Jurkat, Clone E6-1 (cell line): Measurements from ENCODE around the gene SLC6A4.
"Not testable (repeated sequence)": the region's sequence is repeated elsewhere in the genome, so short reads cannot be mapped to it uniquely, and the experiment has no call there.

Experiments used
- DNase-seq: peaks from one replicate; pipeline ENCODE4 v3.0.0-alpha.2; 2011; ENCODE audit warnings: low read depth, low spot score
- H3K4me3 ChIP-seq: 2 replicates; pipeline ENCODE4 v1.5.1; 2011; ENCODE audit warnings: mild to moderate bottlenecking, low read length, control low read depth, moderate library complexity

Gene SLC6A4

DNA sequence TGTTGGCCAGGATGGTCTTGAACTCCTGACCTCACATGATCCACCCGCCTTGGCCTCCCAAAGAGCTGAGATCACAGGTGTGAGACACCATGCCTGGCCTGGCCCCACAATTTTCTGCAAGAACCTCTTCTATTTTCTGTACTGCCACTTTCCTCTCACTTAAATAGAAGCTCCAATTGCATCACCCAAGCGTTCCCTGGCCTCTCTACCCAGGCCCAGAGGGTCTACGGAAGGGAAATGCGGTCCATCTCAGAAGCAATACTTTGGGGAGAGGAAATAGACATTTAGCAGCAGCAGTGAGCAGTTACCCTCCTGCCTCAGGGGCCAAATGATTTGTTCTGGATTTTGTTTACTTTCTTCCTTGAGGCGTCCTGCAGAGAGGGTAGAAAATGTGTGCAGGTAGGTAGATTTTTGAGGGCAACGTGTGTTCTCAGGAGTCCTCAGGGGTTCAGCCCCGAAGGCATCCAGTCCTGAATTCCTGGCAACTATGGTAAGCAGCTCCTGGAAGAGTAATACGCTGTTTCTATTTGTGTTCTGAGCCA lies 11.0 kb downstream of the SLC6A4 start:
- no peak for DNase-seq
- H3K4me3 ChIP-seq = no peak overlapping the region

DNA sequence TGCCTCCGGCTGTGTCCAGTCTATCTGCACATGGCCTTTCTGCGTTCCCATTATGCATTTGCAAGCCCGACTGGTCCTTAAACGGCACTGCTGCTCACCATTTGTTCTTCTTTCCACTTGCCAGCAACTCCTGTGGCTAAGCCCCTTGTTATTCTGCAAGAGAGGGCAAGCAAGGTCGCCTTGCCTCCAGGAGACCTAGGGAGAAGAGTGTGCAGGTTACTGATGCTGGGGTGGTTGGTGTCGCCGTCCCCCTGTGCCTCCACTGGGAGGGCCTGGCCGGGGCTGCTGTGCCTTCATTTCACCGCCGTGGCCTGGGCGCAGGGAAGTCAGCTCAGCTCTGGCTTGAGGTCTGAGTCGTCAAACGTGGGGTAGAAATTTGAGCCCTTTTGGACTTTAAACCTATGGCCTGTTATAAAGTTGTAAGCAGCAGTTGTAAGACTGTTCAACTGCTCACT lies 12.7 kb downstream of the SLC6A4 start:
- H3K4me3 ChIP-seq = no peak overlapping the region
- no peak for DNase-seq

DNA sequence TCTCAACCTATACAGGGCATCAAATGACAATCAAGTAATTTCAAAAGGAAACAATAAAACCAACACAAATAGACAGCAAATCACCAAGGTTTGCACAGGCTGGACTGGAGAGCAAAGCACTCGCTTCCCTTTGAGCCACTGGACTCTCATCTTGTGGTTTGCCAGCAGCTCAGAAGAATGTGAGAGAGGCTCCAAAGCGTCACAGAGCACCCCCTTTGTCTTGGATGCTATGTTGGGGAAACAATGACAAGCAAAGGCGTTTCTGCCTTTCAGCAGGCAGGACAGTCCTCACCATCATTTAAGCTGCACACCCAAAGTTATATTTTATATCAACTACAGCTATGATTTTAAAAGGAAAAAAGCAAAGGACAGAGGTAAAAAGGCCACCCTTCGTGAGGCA lies 13.2 kb downstream of the SLC6A4 start:
- no peak for DNase-seq
- no peak overlapping the region for H3K4me3 ChIP-seq

- DNase-seq = no peak
These were observed 14.2 kb downstream of the SLC6A4 start for GRCh38 chr17:30221346-30221745.

DNA sequence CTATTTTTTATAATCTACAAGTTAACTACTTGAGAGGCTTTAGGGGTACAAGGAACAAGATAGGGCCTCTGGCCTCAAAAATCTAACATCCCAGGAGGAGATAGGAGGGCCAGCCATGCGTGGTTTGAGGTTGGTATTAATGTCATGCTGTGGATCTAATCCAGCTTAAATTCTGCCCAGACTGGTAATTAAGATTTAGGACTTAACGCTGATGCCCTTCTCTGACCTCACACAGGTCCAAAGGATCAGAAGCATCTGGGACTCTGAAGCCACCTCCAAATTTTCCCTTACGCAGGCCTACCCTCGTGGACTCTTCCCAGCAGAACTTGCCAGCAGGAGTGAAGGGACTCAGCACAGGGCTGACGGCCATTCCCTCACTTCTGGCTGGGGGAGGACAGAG lies 15.1 kb downstream of the SLC6A4 start:
- DNase-seq = no peak
- no peak overlapping the region for H3K4me3 ChIP-seq

More at GRCh38 chr17:30221346-30221745, 14.2 kb downstream of the SLC6A4 start:
- H3K4me3 ChIP-seq = no peak overlapping the region

DNA sequence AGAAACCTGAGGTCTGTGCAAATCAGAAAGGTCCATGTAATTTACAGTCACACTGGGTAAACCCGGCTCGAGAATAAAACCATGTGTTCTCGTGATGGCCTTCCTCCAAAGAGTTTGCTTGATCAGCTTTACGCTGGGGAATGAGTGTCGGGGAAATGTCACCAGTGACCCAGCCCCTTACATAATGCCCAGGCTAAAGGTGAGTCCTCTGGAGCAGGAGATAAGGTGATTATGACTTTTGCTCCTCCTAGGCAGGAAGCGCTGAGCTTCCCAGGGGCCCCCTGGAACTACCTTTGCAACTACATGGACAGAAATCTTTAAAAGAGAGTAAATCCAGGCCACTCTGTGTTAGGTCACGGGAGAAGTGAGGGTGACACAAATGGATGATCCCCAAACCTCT lies 15.7 kb downstream of the SLC6A4 start:
- no peak for DNase-seq
- no peak overlapping the region for H3K4me3 ChIP-seq

DNA sequence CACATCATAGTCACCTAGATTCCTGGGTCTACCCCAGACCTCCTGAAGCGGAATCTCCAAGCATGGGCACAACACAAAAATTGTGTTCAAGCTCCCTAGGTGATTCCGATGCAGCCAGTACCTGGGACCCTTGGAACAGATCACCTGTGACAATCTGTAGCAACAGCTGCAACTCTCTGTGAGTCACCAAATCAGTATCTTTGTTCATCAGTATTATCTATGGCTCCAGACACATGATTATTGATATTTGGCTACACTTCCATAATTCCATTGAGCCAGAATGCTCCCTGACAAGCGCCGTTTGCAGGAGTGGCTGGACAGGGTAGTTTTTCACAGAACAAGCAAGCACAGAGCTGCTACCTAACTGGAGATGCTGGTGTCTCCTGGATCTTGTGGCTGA lies 16.2 kb downstream of the SLC6A4 start:
- no peak for DNase-seq
- H3K4me3 ChIP-seq = no peak overlapping the region

DNA sequence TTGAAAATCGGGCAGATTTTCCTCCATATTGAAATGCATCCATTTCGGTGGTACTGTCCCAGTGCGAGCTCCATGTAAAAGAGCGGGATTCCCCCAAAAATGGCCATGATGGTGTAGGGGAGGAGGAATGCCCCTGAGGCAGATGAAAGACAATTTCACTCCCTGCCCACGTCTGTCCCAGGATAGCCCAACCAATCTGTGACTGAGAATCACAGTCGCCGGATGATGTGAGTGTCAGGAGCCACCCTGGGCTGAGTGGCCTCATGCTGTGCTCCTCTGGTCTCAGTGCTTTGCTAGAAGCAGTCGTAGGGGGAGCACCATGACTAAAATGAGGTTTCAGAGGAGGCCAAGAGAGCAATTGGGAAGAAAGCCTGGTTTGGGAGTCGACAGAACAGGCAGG lies 16.7 kb downstream of the SLC6A4 start:
- DNase-seq = no peak
- H3K4me3 ChIP-seq = no peak overlapping the region

DNA sequence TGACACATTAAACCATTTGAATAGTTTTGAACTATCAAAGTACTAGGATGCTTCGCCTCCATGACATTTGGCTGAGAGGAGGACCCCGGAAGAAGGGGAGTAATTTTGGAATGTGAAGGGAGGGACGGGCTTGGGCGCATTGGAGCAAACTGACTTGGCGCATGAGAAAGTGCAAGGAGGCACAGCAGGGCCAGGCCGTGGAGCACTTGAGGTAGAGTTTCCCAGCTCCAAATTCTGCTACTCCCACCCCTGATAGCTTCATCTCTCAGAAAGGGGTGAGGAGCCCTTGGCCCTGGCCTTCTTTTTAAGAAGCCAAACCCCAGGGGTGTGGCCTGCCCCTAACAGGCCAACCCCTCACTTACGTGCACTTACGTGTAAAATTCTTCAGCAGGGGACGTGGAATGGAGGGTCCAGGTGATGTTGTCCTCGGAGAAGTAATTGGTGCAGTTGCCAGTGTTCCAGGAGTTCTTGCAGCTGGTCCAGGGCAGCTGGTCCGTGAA lies 17.7 kb downstream of the SLC6A4 start:
- H3K4me3 ChIP-seq = no peak overlapping the region
- DNase-seq = no peak

DNA sequence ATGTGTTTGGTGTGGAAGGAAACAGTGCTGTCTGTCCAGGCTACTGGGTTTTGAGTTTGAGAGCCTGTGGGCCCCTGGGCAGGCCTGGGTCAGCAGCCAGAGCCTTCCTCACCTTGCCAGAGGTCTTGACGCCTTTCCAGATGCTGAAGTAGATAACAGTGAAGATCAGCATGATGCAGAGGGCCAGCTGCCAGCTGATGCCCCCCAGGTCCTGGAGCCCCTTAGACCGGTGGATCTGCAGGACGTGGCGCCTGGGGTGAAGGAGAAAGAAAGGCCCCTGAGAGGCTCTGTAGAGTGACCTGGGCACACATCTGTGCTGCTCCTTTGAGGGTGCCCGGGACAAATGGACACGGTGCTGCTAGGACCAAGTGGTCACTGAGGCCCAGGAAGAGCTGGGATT lies 18.4 kb downstream of the SLC6A4 start:
- H3K4me3 ChIP-seq = no peak overlapping the region
- DNase-seq = no peak

DNA sequence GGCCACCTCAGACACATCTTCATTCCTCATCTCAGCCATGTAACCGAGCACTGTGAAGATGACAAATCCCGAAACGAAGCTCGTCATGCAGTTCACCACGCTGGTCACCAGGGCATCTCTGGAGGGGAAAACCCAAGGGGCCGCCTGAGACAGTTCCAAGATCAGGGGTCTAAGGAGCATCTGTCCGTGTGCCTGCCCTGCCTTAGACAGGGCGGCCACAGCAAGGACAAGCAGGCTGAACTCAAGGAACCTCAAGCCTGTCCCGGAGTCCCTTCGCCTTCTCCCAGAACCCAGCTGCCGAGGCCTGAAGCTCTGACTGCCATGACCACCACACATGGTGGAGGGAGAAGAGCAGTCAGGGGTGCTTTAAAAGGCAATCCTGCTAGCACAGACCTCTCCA lies 22.7 kb downstream of the SLC6A4 start:
- H3K4me3 ChIP-seq = no peak overlapping the region
- no peak for DNase-seq

DNA sequence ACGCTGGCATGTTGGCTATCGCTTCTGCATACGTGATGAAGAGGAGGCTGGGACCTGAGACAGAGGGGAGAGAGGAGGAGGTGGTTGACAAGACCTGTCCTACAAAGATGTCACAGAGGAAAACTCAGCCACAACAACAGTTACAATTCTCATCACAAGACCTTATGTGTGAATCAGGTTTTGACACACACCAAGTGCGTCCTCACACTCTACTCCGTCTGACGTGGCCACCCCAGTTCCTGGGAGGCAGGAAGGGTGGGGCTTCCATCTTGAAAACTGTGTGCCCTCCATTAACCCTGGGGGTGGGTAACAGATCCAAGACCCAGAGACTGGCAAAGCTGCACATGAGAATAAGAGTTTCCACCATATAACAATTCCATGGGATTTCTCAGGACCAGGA lies 24.1 kb downstream of the SLC6A4 start:
- no peak for DNase-seq
- H3K4me3 ChIP-seq = no peak overlapping the region

GRCh38 chr17:30210901-30211300 lies 24.6 kb downstream of the SLC6A4 start:
- no peak overlapping the region for H3K4me3 ChIP-seq
- DNase-seq = no peak

DNA sequence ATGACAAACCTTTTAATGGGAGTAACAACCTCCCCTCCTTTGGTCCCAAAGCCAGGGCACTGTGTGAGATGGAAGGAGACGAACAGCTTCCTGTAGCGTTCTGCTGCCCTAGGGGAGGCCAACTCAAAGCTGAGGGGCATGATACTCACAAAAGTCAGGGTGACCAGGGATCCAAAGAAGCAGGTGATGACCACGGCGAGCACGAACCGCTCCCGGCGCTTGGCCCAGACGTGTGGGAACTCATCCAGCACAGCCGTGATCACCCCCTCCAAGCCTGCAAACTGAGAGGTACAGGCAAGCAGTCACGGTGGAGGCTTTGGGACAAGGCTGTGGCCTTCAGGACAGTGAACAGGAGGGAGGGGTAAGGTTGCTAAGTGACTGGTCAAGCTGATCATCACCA lies 25.1 kb downstream of the SLC6A4 start:
- no peak overlapping the region for H3K4me3 ChIP-seq
- DNase-seq = no peak

GRCh38 chr17:30209930-30210329 lies 25.6 kb downstream of the SLC6A4 start:
- H3K4me3 ChIP-seq = no peak overlapping the region
- no peak for DNase-seq

DNA sequence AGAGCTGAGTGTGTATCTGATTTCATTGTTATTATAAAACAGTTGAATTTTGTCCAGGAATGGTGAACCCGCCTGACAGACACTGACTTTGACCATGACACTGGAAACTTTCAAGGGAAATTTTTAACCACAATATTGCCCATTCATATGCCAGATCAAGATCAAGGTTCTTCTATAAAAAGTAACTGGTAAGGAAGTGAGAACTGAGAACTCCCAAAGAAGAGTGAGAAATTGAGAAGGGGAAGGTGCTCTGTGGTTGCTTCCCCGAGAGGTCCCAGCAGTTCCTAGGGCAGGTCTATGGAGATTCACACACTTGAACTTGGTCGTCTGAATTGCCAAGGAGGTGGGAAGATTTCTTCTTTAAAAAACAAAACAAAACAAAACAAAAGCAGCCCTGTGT lies 27.3 kb downstream of the SLC6A4 start:
- H3K4me3 ChIP-seq = no peak overlapping the region
- DNase-seq = no peak

DNA sequence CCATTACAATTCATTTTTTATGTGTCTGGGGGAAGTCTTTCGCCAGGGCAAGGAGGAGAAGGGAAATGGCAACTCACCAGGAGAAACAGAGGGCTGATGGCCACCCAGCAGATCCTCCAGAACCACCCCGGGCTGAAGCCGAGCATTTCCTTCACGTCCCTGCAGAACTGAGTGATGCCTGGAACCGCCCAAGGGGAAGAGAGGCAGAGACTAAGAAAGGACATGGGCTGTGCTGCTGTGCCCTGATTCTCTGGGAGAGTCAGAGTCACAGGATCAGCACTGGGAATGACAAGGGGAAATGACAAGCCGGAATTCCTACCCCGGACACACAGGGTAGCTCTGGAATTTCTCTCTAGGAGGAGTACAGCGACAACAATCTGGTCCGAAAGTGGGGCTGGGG lies 27.8 kb downstream of the SLC6A4 start:
- no peak for DNase-seq
- H3K4me3 ChIP-seq = no peak overlapping the region

- H3K4me3 ChIP-seq = no peak overlapping the region
- no peak for DNase-seq
These were observed 32.0 kb downstream of the SLC6A4 start for GRCh38 chr17:30203471-30203981.

DNA sequence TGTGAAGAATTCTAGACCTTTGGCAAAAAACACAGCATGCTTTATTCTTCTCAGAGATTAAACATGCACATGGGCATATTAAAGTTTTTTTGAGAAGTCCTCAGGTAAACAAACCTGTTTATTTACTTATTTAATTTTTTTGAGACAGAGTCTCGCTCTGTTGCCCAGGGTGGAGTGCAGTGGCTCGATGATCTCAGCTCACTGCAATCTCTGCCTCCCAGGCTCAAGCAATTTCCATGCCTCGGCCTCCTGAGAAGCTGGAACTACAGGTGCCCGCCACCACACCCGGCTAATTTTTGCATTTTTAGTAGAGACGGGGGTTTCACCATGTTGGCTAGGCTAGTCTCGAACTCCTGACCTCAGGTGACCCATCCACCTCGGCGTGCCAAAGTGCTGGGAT lies 34.8 kb downstream of the SLC6A4 start:
- DNase-seq, H3K4me3 ChIP-seq: not testable (repeated sequence)

DNA sequence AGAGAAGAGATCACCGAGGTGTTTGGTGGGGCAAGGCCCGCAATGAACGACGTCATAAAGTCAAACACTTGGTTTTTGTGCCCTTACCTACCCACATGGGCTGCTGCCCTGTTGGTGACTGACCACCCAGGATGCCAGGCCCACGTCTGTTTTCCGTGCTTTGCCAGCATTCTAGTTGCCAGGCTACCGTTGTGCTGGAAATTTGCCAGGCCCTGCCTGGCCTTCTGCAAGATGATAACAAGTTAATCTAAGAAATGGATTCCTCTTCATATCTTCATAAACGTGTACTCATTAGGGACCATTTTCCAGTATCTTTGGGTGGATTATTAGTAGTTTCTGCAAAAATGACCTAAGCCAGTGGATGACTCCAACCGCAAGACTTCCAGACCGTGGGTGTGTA lies 35.4 kb downstream of the SLC6A4 start:
- no peak overlapping the region for H3K4me3 ChIP-seq
- DNase-seq = no peak

- DNase-seq = no peak
- H3K4me3 ChIP-seq = no peak overlapping the region
These were observed 35.9 kb downstream of the SLC6A4 start for GRCh38 chr17:30199600-30199999.
